HG02884 (cell line): ENCODE measurements around the gene GLT8D2.

Experiments
- ATAC-seq: cut with Tn5 transposase; IDR thresholded peaks from one replicate; pipeline ENCODE4 v1.9.1; 2021; ENCODE audit warnings: mild to moderate bottlenecking, moderate library complexity; ENCODE audit not compliant: unreplicated experiment

Gene GLT8D2

GRCh38 chr12:104049903-104050356, at the start of gene GLT8D2:
Gene GLT8D2, minus strand, starts transcription at chr12:104050187. Its CDS starts 30,539 bp downstream, at chr12:104019648.
- no peak for ATAC-seq

- ATAC-seq: no peak
Measured at GRCh38 chr12:104097954-104098353, 48.0 kb upstream of the GLT8D2 start.

GRCh38 chr12:104095289-104095688, 45.3 kb upstream of the GLT8D2 start:
- ATAC-seq: no peak

GRCh38 chr12:104094284-104094683, 44.3 kb upstream of the GLT8D2 start:
- ATAC-seq: no peak

- no peak for ATAC-seq
Measured at GRCh38 chr12:104091136-104091535, 41.1 kb upstream of the GLT8D2 start.

- ATAC-seq: no peak
Measured at GRCh38 chr12:104090685-104091084, 40.7 kb upstream of the GLT8D2 start.

- ATAC-seq: peak; percentile 93
Measured at GRCh38 chr12:104083769-104084475, 33.9 kb upstream of the GLT8D2 start.

GRCh38 chr12:104080764-104081163, 30.8 kb upstream of the GLT8D2 start:
- ATAC-seq: no peak

GRCh38 chr12:104079024-104079423, 29.0 kb upstream of the GLT8D2 start:
- no peak for ATAC-seq

- no peak for ATAC-seq
Measured at GRCh38 chr12:104073699-104074098, 23.7 kb upstream of the GLT8D2 start.

GRCh38 chr12:104072099-104072498, 22.1 kb upstream of the GLT8D2 start:
- no peak for ATAC-seq

GRCh38 chr12:104064842-104065427, 14.9 kb upstream of the GLT8D2 start:
- ATAC-seq: no peak

GRCh38 chr12:104064031-104064841, 14.2 kb upstream of the GLT8D2 start, which contains the start of gene HCFC2:
Gene HCFC2, plus strand, starts transcription at chr12:104064531. Its CDS starts 30 bp downstream, at chr12:104064561.
- ATAC-seq: peak; percentile 80

GRCh38 chr12:104063712-104064030, 13.7 kb upstream of the GLT8D2 start:
- peak; percentile 25 for ATAC-seq

- no peak for ATAC-seq
Measured at GRCh38 chr12:104060791-104061190, 10.8 kb upstream of the GLT8D2 start.

- ATAC-seq: no peak
Measured at GRCh38 chr12:104059963-104060362, 10.0 kb upstream of the GLT8D2 start.

- no peak for ATAC-seq
Measured at GRCh38 chr12:104058802-104059201, 8.8 kb upstream of the GLT8D2 start.

- ATAC-seq: no peak
Measured at GRCh38 chr12:104057771-104058197, 7.8 kb upstream of the GLT8D2 start.

GRCh38 chr12:104056419-104056972, 6.5 kb upstream of the GLT8D2 start:
- no peak for ATAC-seq

- ATAC-seq: no peak
Measured at GRCh38 chr12:104055686-104056388, 5.8 kb upstream of the GLT8D2 start.
